HepG2 (cell line): ENCODE measurements around the gene PTPN14. TPM values are rescaled to one million over a fixed set of nuclear protein-coding genes. Genes with fewer than 3 reads are reported as not detected.

ENCODE experiments used
- ATAC-seq: fragments of 200-7000 bp; cut with Tn5 transposase; 3 replicates; pipeline ENCODE4 v1.9.1; 2020; ENCODE audit warnings: mild to moderate bottlenecking, moderate library complexity
- BruUV-seq: library from RNA; stranded (reverse); fragments of 400-500 nt; replicated peaks from 2 replicates; lab custom pipeline; 2021; lab: Mats Ljungman, UMichigan
- CTCF ChIA-PET: fragments of 300-600 bp; formaldehyde crosslinking; extraction: SDS; loops from one replicate; lab custom pipeline; 2021; ENCODE audit warnings: low total read pairs, inconsistent platforms, low intra/inter-chr PET ratio; lab: Yijun Ruan, JAX
- POLR2A ChIA-PET: fragments of 350-600 bp; sonication (Branson Sonifier 250); formaldehyde crosslinking; loops from one replicate; lab custom pipeline; 2020; ENCODE audit warnings: antibody characterized with exemption, inconsistent platforms; lab: Yijun Ruan, JAX
- DNase-seq: peaks from one replicate; pipeline ENCODE4 v3.0.0-alpha.2; 2015; ENCODE audit warnings: low spot score
- FAIRE-seq: peaks from 3 replicates; lab custom pipeline; 2011; peaks lifted over from hg19 to GRCh38; lab: Jason Lieb, UNC
- H2AFZ ChIP-seq: one replicate; pipeline ENCODE4 v1.6.1; 2011; ENCODE audit warnings: low read length, inconsistent platforms
- H3K27ac ChIP-seq: fragments of 300-600 bp; 3 replicates; pipeline ENCODE4 v1.8.0; 2011; ENCODE audit warnings: mixed run types, mild to moderate bottlenecking, mixed read lengths, low read length, inconsistent platforms; ENCODE audit not compliant: insufficient read depth; ENCODE audit errors: extremely low read length
- H3K27me3 ChIP-seq, 2 experiments: fragments of 200-600 bp in 1 of 2; 2 replicates in 1 of 2; 3 replicates in 1 of 2; pipeline versions ENCODE4 v1.6.0 to v1.8.0; 2011; ENCODE audit warnings: low read length in 2 of 2, mild to moderate bottlenecking in 2 of 2, moderate library complexity in 2 of 2, inconsistent platforms in 1 of 2; ENCODE audit not compliant: insufficient read depth in 2 of 2, control insufficient read depth in 1 of 2
- H3K36me3 ChIP-seq, 2 experiments: fragments of 200-600 bp in 1 of 2; replicated peaks in 1 of 2; 2 replicates in 1 of 2; 3 replicates in 1 of 2; pipeline versions ENCODE4 v1.5.1 to v1.8.0; 2011; ENCODE audit warnings: low read length in 2 of 2, inconsistent platforms in 1 of 2; ENCODE audit not compliant: insufficient read depth in 2 of 2, control insufficient read depth in 1 of 2
- H3K4me1 ChIP-seq: 2 replicates; pipeline ENCODE4 v1.5.1; 2012; ENCODE audit warnings: low read length, inconsistent platforms; ENCODE audit not compliant: insufficient read depth
- H3K4me2 ChIP-seq: 2 replicates; pipeline ENCODE4 v1.6.0; 2011; ENCODE audit warnings: low read depth, low read length, inconsistent platforms
- H3K4me3 ChIP-seq, 3 experiments: fragments of 200-600 bp in 1 of 3; sonication (generic), shearing (Covaris generic) in 1 of 3; replicated peaks in 1 of 3; 2 replicates each; pipeline ENCODE4 v1.5.1; 2011 to 2016; ENCODE audit warnings: low read length in 3 of 3, inconsistent platforms in 2 of 3, low read depth in 2 of 3, mild to moderate bottlenecking in 2 of 3, control low read depth in 1 of 3, mixed read lengths in 1 of 3; ENCODE audit not compliant: insufficient read depth in 1 of 3
- H3K79me2 ChIP-seq: one replicate; pipeline ENCODE4 v1.6.1; 2011; ENCODE audit warnings: low read length, inconsistent platforms; ENCODE audit not compliant: insufficient read depth
- H3K9ac ChIP-seq: 2 replicates; pipeline ENCODE4 v1.6.0; 2011; ENCODE audit warnings: mild to moderate bottlenecking, low read depth, low read length, inconsistent platforms; ENCODE audit not compliant: insufficient read depth
- H3K9me3 ChIP-seq: 2 replicates; pipeline ENCODE4 v1.5.1; 2012; ENCODE audit warnings: mild to moderate bottlenecking, low read length
- H4K20me1 ChIP-seq: 2 replicates; pipeline ENCODE4 v1.6.0; 2011; ENCODE audit warnings: inconsistent platforms, mild to moderate bottlenecking, low read length, moderate library complexity; ENCODE audit not compliant: insufficient read depth
- FOXP1 ChIP-seq, 2 experiments: fragments of 450-650 bp in 1 of 2; IDR thresholded peaks; 2 replicates each; pipeline ENCODE4 v1.6.1; 2017 to 2018; ENCODE audit warnings: antibody characterized with exemption in 1 of 2
- GABPA ChIP-seq, 2 experiments: IDR thresholded peaks; 2 replicates each; pipeline ENCODE4 v1.6.1; 2011 to 2016; ENCODE audit warnings: low read depth in 2 of 2, low read length in 1 of 2, missing biosample characterization in 1 of 2, missing genetic modification characterization in 1 of 2
- KAT2B ChIP-seq: fragments of 150-350 bp; IDR thresholded peaks from 2 replicates; pipeline ENCODE4 v1.6.1; 2014; ENCODE audit warnings: low read depth, low read length, borderline replicate concordance
- KLF15 ChIP-seq: sonication (generic); formaldehyde crosslinking; IDR thresholded peaks from 2 replicates; pipeline ENCODE4 v1.8.1; 2023; ENCODE audit warnings: borderline replicate concordance, mild to moderate bottlenecking, inconsistent platforms, missing genetic modification reagents, mixed read lengths
- MTA3 ChIP-seq: sonication (generic); formaldehyde crosslinking; IDR thresholded peaks from 2 replicates; pipeline ENCODE4 v1.4.0; 2020; ENCODE audit warnings: missing genetic modification reagents
- POLR2A ChIP-seq, 2 experiments: IDR thresholded peaks; 2 replicates each; pipeline ENCODE4 v1.6.1; 2011; ENCODE audit warnings: low read depth in 2 of 2, low read length in 2 of 2, mild to moderate bottlenecking in 1 of 2, moderate library complexity in 1 of 2; ENCODE audit not compliant: insufficient read depth in 1 of 2
- RFX1 ChIP-seq: fragments of 450-650 bp; IDR thresholded peaks from 2 replicates; pipeline ENCODE4 v1.6.1; 2017
- RFX5 ChIP-seq: IDR thresholded peaks from 2 replicates; pipeline ENCODE4 v1.6.1; 2011; ENCODE audit warnings: low read depth, low read length, improper control_type of control experiment
- SRSF9 ChIP-seq: fragments of 200-400 bp; formaldehyde crosslinking; IDR thresholded peaks from 2 replicates; pipeline ENCODE4 v1.6.1; 2018; ENCODE audit warnings: borderline replicate concordance, mild to moderate bottlenecking, low read depth, low read length; ENCODE audit not compliant: insufficient read depth, poor library complexity, severe bottlenecking
- STAT5B ChIP-seq: sonication (generic); formaldehyde crosslinking; IDR thresholded peaks from 2 replicates; pipeline ENCODE4 v1.4.0; 2020; ENCODE audit warnings: missing genetic modification reagents
- YY1 ChIP-seq: IDR thresholded peaks from 2 replicates; pipeline ENCODE4 v1.6.1; 2011; ENCODE audit warnings: low read length, low read depth, moderate library complexity, mild to moderate bottlenecking; ENCODE audit not compliant: insufficient read depth, insufficient replicate concordance
- ZBTB4 ChIP-seq: sonication (generic); formaldehyde crosslinking; IDR thresholded peaks from 2 replicates; pipeline ENCODE4 v1.4.0; 2020; ENCODE audit warnings: missing genetic modification reagents, mild to moderate bottlenecking, borderline replicate concordance
- ZBTB42 ChIP-seq: sonication (generic); formaldehyde crosslinking; IDR thresholded peaks from 2 replicates; pipeline ENCODE4 v1.5.0; 2020; ENCODE audit warnings: mild to moderate bottlenecking, missing genetic modification reagents
- ZFP62 ChIP-seq: sonication (generic); formaldehyde crosslinking; IDR thresholded peaks from 2 replicates; pipeline ENCODE4 v1.4.0; 2020; ENCODE audit warnings: missing genetic modification reagents
- ZNF367 ChIP-seq: sonication (generic); formaldehyde crosslinking; IDR thresholded peaks from 2 replicates; pipeline ENCODE4 v1.4.0; 2020; ENCODE audit warnings: missing genetic modification reagents, borderline replicate concordance
- ZNF446 ChIP-seq: sonication (generic); formaldehyde crosslinking; IDR thresholded peaks from 2 replicates; pipeline ENCODE4 v1.5.0; 2020; ENCODE audit warnings: mild to moderate bottlenecking, missing genetic modification reagents
- ZNF512 ChIP-seq: sonication (generic); formaldehyde crosslinking; IDR thresholded peaks from 2 replicates; pipeline ENCODE4 v1.4.0; 2020; ENCODE audit warnings: mild to moderate bottlenecking, missing genetic modification reagents
- ZNF598 ChIP-seq: sonication (generic); formaldehyde crosslinking; IDR thresholded peaks from 2 replicates; pipeline ENCODE4 v1.5.1; 2020; ENCODE audit warnings: mild to moderate bottlenecking, missing genetic modification reagents, borderline replicate concordance
- WGBS: methylation state at CpG from one replicate; pipeline ENCODE4 v1.1.6; 2017; ENCODE audit warnings: low lambda C conversion rate; 5-methylcytosine and 5-hydroxymethylcytosine counted together
- in situ Hi-C: cut with HindIII; loops from 2 replicates; pipeline ENCODE4 v1.10.0; 2017; ENCODE audit warnings: low pct_unique_long_range_greater_than_20kb; ENCODE audit not compliant: extremely low pct_ligation_motif_present
- intact Hi-C: fragments of 100-400 bp; cut with micrococcal nuclease; formaldehyde crosslinking; loops from one replicate; pipeline ENCODE4 v1.10.0; 2022; ENCODE audit not compliant: unreplicated experiment
- polyA plus RNA-seq, 8 experiments: library from polyadenylated mRNA; depleted of rRNA in 3 of 8; stranded (reverse) in 7 of 8; unstranded in 1 of 8; fragments of >200 nt; fragmentation: Illumina TruSeq in 4 of 8; extraction: Trizol in 4 of 8; gene quantifications; 2 replicates each; pipeline versions ENCODE4 v1.2.1 to v1.2.3, GENCODE V29; 2011 to 2016; ENCODE audit warnings: low read depth in 4 of 8, missing spikeins in 1 of 8, mixed read lengths in 1 of 8; ENCODE audit not compliant: insufficient read depth in 1 of 8
- total RNA-seq, 5 experiments: library from RNA; depleted of rRNA; stranded (reverse); fragments of >200 nt; fragmentation: Illumina TruSeq; extraction: Trizol; gene quantifications; 2 replicates each; pipeline ENCODE4 v1.2.3, GENCODE V29; 2016; ENCODE audit warnings: low read depth in 1 of 5
- TF ChIP-seq, protein P1 (sequence below): sonication (generic); formaldehyde crosslinking; IDR thresholded peaks from 2 replicates; pipeline ENCODE4 v1.4.0; 2020; ENCODE audit warnings: missing genetic modification reagents

PTPN14 gene
- total and polyA plus RNA-seq, 2 of the 13 experiments (the other 11 are each of a cell fraction or from before 2014, with no cell fraction given), result 3.9 to 4.7 TPM

- TF ChIP-seq ZBTB4 (CRISPR knock-in tag), result no peak
- TF ChIP-seq, protein P1, sequence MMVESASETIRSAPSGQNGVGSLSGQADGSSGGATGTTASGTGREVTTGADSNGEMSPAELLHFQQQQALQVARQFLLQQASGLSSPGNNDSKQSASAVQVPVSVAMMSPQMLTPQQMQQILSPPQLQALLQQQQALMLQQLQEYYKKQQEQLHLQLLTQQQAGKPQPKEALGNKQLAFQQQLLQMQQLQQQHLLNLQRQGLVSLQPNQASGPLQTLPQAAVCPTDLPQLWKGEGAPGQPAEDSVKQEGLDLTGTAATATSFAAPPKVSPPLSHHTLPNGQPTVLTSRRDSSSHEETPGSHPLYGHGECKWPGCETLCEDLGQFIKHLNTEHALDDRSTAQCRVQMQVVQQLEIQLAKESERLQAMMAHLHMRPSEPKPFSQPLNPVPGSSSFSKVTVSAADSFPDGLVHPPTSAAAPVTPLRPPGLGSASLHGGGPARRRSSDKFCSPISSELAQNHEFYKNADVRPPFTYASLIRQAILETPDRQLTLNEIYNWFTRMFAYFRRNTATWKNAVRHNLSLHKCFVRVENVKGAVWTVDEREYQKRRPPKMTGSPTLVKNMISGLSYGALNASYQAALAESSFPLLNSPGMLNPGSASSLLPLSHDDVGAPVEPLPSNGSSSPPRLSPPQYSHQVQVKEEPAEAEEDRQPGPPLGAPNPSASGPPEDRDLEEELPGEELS, result no peak
- no peak for TF ChIP-seq ZBTB42 (CRISPR knock-in tag)
- no peak for TF ChIP-seq ZNF367 (CRISPR knock-in tag)
- no peak for TF ChIP-seq KLF15 (CRISPR knock-in tag)
- TF ChIP-seq YY1, result no peak
- TF ChIP-seq ZNF446 (CRISPR knock-in tag), result no peak
Observed at GRCh38 chr1:214470132-214470531, 81.3 kb downstream of the PTPN14 start (continued).

DNA sequence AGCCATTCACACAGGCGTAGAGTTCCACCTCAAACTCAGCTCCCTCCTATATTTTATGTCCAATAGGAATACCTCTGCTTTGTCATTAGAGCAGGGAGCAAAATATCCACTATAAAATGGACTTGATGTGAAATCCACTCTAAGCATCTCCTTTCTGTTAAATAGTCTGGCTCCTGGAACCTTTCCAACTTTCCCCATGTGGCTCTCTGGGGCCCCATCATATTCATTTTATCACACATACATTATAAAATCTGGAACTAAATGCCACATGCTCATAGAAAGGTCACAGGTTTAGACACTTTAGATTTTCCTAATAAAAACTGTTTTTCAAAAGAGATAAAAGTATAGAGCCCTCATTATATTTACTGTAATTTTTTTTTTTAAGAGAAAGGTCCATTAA, 82.1 kb downstream of the PTPN14 start:
- H3K4me2 ChIP-seq, result no peak overlapping the region
- H3K9ac ChIP-seq, result no peak overlapping the region
- no peak overlapping the region for H2AFZ ChIP-seq
- no peaks in the 10 kb centered on the region for H4K20me1 ChIP-seq
- no peak for DNase-seq
- no peaks in the 10 kb centered on the region for H3K36me3 ChIP-seq
- ChIA-PET POLR2A (no interaction called here), CTCF (no interaction called here)
- H3K4me1 ChIP-seq, result peaks cover 17% of the 10 kb centered on the region
- H3K9me3 ChIP-seq, result no peaks in the 10 kb centered on the region
- intact Hi-C loops (no loop called here), in situ Hi-C loops (no loop called here)
- no peak for FAIRE-seq
- no peak overlapping the region for H3K4me3 ChIP-seq
- H3K79me2 ChIP-seq, result peaks cover 1% of the 10 kb centered on the region
- no TSS peak for BruUV-seq
- H3K27me3 ChIP-seq, result no peaks in the 10 kb centered on the region
- 97% methylated on average over 1 of the region's 1 CpG for WGBS
- H3K27ac ChIP-seq, result no peak overlapping the region
- ATAC-seq, result no peak
- TF ChIP-seq ZNF512 (no peak), RFX5 (no peak), POLR2A (IDR thresholded peaks at IDR 0.05; ENCODE audit: insufficient read depth in 1 of 2, low read depth in 2 of 2, low read length in 2 of 2) (no peak), ZFP62 (CRISPR knock-in tag) (no peak), RFX1 (no peak), SRSF9 (no peak), FOXP1 (IDR thresholded peaks at IDR 0.05) (no peak), FOXP1 (CRISPR knock-in tag; IDR thresholded peaks at IDR 0.05) (no peak), STAT5B (CRISPR knock-in tag) (no peak), KAT2B (no peak), GABPA (IDR thresholded peaks at IDR 0.05; ENCODE audit: low read depth, low read length) (no peak), GABPA (CRISPR knock-in tag; IDR thresholded peaks at IDR 0.05; ENCODE audit: low read depth) (no peak), MTA3 (CRISPR knock-in tag) (no peak), ZNF598 (CRISPR knock-in tag) (no peak)
